Ureter (tissue), 1 donor: ENCODE data around the gene C21orf58. TPM values are rescaled to one million over a fixed set of nuclear protein-coding genes. Genes with fewer than 3 reads are reported as not detected.
A peak's percentile ranks its signal among the peaks of the same experiment; 100 is the strongest.
"Not testable (repeated sequence)": the region's sequence is repeated elsewhere in the genome, so short reads cannot be mapped to it uniquely, and the experiment has no call there.

Source experiments
- DNase-seq: peaks from one replicate; pipeline ENCODE4 v3.0.0-alpha.2; 2020; ENCODE audit warnings: low spot score
- total RNA-seq: library from RNA; stranded (reverse); gene quantifications from one replicate; pipeline ENCODE4 v1.2.4, GENCODE V29; 2023
- donor health status: DM: yes; HTN: yes; CAD: no.

The C21orf58 gene
- total RNA-seq, 1 donor from 2014 or later: 2.2 TPM

- peak; percentile 90 for DNase-seq
These were observed 861 bp upstream of the C21orf58 start for GRCh38 chr21:46324390-46325072.

- no peak for DNase-seq
These were observed 402 bp downstream of the C21orf58 start for GRCh38 chr21:46323227-46323709.

GRCh38 chr21:46322351-46323226 lies 1.1 kb downstream of the C21orf58 start:
- no peak for DNase-seq

- DNase-seq: no peak
These were observed 3.3 kb downstream of the C21orf58 start for GRCh38 chr21:46320331-46320801.

DNA sequence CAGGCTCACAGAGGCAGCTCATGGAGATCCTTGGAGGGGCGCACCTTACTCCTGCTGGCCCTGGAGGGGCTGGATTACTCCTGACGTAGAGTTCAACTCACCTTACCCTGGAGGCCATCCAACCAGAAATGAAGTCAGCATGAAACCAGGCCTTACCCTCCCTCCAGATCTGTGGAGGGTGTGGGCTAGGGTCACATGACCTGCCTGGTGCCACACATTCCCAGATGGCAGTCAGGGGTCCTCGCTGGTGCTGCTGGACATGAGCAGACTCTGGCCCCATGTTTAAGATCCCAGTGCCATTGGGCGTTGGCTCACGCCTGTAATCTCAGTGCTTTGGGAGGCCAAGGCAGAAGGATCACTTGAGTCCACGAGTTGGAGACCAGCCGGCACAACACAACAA lies 4.5 kb downstream of the C21orf58 start:
- DNase-seq: no peak

DNA sequence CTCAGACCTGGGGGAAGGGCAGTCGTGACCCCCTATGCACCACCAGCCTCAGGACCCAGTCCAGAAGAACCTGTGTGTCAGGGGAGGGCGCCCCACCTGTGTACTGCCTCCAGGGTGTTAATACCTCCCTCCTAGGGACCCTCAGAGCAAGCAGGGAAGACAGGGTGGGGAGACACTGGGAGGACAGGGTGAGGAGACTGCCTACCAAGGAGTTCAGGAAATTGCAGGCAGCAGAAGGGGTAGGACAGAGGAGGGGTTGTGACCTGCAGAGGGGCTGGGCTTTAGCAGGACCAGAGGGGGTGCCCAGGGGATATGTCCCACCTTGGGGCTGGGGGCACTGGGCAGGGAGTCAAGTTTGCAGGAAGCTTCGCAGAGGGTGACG lies 5.2 kb downstream of the C21orf58 start:
- DNase-seq: no peak

DNA sequence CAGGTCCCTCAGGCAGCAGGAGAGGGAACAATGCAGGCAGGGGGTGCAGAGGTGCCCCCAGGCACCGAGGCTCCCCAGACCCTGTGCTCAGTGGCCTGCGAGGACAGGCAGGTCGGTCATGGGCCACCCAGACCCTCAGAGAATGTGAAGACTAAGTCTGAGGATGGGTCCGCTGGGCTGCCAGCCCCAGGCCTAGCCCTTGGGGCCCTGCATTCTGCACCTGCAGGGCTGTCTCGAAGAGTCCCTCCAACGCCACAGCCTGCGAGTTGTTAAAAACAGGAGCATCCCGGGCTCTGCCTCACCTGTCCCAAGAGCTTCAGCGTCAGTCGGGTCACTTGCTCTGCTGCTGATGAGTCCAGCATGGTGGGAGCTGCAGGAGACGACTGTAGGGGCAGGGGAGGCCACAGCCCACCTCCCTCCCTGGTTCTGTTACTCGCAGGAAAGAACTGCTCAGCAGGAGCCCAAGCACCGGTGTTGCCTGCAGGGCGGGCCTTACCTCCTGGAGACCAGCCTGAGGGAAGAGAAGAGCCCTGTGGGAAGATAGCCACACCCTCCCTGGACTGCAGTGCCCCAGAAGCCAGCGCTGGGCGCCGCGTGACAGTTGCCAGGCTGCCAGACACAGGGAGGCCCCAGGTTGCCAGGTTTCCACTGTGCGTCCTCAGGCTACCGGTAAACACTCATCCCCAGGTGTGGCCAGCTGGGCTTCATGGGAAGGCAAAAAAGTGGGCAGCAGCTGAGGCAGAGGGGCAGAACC lies 5.8 kb downstream of the C21orf58 start:
- no peak for DNase-seq

GRCh38 chr21:46316708-46317324 lies 6.9 kb downstream of the C21orf58 start:
- DNase-seq: no peak

GRCh38 chr21:46314441-46315020 lies 9.1 kb downstream of the C21orf58 start:
- no peak for DNase-seq

DNA sequence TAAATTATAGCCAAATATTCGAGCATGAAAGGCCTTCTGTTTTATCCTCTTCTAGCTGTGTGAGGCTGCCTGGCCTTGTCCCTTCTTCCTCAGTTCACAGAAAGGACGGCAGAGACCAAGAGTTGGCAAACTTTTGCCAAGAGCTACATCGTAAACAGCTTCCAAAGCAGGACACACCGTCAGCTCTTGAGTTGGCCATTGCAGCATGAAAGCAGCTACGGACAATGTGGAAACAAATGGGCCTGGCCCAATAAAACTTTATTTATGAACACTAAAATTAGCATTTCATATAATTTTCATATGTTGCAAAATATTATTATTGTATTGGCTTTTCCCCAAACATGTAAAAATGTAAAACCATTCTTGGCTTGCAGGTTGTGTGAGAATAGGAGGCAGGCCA lies 10.7 kb downstream of the C21orf58 start:
- no peak for DNase-seq

- DNase-seq: no peak
These were observed 12.1 kb downstream of the C21orf58 start for GRCh38 chr21:46311568-46311967.

GRCh38 chr21:46310260-46310659 lies 13.4 kb downstream of the C21orf58 start:
- not testable (repeated sequence) for DNase-seq

DNA sequence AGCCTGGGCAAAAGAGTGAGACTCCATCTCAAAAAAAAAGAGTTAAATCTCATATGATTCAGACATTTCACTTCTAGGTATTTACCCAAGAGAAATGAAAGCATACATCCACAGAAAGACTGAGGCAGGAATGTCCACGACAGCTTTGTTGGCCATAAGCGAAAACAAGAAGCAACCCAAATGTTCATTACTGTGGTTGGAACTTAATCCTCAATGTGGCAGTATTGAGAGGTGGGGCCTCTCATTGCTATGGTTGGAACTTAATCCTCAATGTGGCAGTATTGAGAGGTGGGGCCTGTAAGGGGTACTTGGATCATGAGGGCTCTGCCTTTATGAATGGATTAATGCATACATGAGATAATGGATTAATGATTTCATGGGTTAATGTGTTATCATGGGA lies 15.2 kb downstream of the C21orf58 start:
- DNase-seq: no peak

DNA sequence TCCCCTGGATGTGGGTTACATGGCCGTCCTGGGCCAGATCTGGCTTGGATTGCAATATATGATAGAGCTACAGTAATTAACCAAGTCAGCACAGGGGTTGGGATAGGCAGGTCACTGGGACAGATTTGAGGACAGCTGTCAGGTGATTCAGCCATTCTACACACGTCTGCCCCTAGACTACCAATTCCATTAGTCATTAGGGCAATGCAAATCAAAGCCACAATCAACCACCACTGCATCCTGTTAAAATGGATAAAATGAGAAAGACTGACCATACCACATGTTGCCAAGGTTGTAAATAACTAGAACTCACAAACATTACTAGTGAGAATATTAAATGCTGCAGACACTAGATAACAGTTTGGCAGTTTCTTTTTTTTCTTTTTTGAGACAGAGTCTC lies 16.0 kb downstream of the C21orf58 start:
- no peak for DNase-seq

DNA sequence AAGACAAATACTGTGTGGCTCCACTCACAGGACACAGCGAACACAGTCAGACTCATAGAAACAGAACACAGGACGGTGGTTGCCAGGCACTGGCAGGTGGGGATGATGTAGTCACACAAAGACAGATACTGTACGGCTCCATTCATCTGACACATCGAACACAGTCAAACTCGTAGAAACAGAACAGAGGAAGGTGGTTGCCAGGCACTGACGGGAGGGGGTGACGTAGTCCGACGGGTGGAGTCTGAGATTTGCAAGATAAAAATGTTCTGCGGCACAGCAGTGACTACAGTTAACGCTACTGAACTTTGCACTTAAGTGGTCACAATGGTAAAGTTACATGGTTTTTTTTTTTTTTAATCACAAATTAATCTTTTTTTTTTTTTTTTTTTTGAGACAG lies 18.7 kb downstream of the C21orf58 start:
- no peak for DNase-seq

- no peak for DNase-seq
These were observed 19.2 kb downstream of the C21orf58 start for GRCh38 chr21:46304437-46304836.

- no peak for DNase-seq
These were observed 21.9 kb downstream of the C21orf58 start for GRCh38 chr21:46301759-46302158.

GRCh38 chr21:46299167-46299566 lies 24.5 kb downstream of the C21orf58 start:
- DNase-seq: no peak

GRCh38 chr21:46297338-46298271 lies 26.1 kb downstream of the C21orf58 start:
- DNase-seq: no peak
